ENCODE results near the gene UBE2L3. TPM values are rescaled to one million over a fixed set of nuclear protein-coding genes. Genes with fewer than 3 reads are reported as not detected.

UBE2L3 gene
- polyA plus RNA-seq, 1 of the 3 experiments (the other 2 are of a cell fraction) = 41.2 TPM

DNA sequence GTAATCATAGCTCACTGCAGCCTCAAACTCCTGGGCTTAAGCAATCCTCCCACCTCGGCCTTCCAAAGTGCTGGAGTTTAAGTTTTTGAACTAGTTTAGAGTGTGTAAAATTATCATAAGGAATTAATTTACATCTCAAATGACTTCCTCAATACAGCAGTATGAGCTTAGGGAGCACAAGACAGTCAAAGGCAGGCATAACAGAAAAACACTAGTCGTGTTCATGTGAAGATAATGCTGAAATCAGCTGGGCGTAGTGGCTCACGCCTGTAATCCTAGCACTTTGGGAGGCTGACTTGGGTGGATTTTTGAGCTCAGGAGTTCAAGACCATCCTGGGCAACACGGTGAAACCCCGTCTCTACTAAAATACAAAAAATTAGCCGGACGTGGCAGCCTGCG lies 36.5 kb downstream of the UBE2L3 start:
- DNase-seq = no peak
- ChIA-PET CTCF (interaction anchor here (0.9 to 1.7 kb wide), 6 partner anchors 10 to 37 kb away, joined by 3 to 4 read pairs (median 3); no protein-coding TSS in a partner anchor), POLR2A (no interaction called here)
- no peaks in the 10 kb centered on the region for H3K4me1 ChIP-seq (ENCODE audit: control insufficient read depth in 1 of 2, insufficient read depth in 2 of 2, low read depth in 1 of 2, low read length in 1 of 2)
- no peaks in the 10 kb centered on the region for H3F3A ChIP-seq (replicated peaks; ENCODE audit: insufficient read depth)
- TF ChIP-seq NFIC (IDR thresholded peaks at IDR 0.05; ENCODE audit: borderline replicate concordance) (no peak), FOXJ3 (CRISPR knock-in tag; IDR thresholded peaks at IDR 0.05) (no peak), GATA2 (CRISPR knock-in tag; IDR thresholded peaks at IDR 0.05) (no peak)
- TF ChIP-seq, protein P1, sequence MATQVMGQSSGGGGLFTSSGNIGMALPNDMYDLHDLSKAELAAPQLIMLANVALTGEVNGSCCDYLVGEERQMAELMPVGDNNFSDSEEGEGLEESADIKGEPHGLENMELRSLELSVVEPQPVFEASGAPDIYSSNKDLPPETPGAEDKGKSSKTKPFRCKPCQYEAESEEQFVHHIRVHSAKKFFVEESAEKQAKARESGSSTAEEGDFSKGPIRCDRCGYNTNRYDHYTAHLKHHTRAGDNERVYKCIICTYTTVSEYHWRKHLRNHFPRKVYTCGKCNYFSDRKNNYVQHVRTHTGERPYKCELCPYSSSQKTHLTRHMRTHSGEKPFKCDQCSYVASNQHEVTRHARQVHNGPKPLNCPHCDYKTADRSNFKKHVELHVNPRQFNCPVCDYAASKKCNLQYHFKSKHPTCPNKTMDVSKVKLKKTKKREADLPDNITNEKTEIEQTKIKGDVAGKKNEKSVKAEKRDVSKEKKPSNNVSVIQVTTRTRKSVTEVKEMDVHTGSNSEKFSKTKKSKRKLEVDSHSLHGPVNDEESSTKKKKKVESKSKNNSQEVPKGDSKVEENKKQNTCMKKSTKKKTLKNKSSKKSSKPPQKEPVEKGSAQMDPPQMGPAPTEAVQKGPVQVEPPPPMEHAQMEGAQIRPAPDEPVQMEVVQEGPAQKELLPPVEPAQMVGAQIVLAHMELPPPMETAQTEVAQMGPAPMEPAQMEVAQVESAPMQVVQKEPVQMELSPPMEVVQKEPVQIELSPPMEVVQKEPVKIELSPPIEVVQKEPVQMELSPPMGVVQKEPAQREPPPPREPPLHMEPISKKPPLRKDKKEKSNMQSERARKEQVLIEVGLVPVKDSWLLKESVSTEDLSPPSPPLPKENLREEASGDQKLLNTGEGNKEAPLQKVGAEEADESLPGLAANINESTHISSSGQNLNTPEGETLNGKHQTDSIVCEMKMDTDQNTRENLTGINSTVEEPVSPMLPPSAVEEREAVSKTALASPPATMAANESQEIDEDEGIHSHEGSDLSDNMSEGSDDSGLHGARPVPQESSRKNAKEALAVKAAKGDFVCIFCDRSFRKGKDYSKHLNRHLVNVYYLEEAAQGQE (IDR thresholded peaks at IDR 0.05; ENCODE audit: low read depth, low read length) = no peak
- TF ChIP-seq, protein P2, sequence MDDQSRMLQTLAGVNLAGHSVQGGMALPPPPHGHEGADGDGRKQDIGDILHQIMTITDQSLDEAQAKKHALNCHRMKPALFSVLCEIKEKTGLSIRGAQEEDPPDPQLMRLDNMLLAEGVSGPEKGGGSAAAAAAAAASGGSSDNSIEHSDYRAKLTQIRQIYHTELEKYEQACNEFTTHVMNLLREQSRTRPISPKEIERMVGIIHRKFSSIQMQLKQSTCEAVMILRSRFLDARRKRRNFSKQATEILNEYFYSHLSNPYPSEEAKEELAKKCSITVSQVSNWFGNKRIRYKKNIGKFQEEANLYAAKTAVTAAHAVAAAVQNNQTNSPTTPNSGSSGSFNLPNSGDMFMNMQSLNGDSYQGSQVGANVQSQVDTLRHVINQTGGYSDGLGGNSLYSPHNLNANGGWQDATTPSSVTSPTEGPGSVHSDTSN (IDR thresholded peaks at IDR 0.05) = no peak
- no peak overlapping the region for H3K27ac ChIP-seq (ENCODE audit: low read depth in 2 of 2, low read length in 1 of 2)
- H3K36me3 ChIP-seq (replicated peaks in 1 of 2; ENCODE audit: control insufficient read depth in 1 of 2, insufficient read depth in 2 of 2, low read length in 1 of 2) = no peaks in the 10 kb centered on the region
- H3K27me3 ChIP-seq (ENCODE audit: insufficient read depth) = no peaks in the 10 kb centered on the region
- H2AFZ ChIP-seq (ENCODE audit: low read depth) = no peak overlapping the region
- H3K9me2 ChIP-seq = no peaks in the 10 kb centered on the region
- no peak overlapping the region for H3K4me2 ChIP-seq
- 92% methylated on average over 9 of the region's 9 CpGs for WGBS (ENCODE audit: low lambda C conversion rate)
- H3K9ac ChIP-seq = no peak overlapping the region
- peaks cover 100% of the 10 kb centered on the region for H3K79me2 ChIP-seq (ENCODE audit: insufficient read depth)
- no peak overlapping the region for H3K4me3 ChIP-seq (ENCODE audit: low read depth in 2 of 2, low read length in 1 of 2)
- H3K9me3 ChIP-seq = no peaks in the 10 kb centered on the region
- H4K20me1 ChIP-seq (ENCODE audit: insufficient read depth) = peaks cover 95% of the 10 kb centered on the region

DNA sequence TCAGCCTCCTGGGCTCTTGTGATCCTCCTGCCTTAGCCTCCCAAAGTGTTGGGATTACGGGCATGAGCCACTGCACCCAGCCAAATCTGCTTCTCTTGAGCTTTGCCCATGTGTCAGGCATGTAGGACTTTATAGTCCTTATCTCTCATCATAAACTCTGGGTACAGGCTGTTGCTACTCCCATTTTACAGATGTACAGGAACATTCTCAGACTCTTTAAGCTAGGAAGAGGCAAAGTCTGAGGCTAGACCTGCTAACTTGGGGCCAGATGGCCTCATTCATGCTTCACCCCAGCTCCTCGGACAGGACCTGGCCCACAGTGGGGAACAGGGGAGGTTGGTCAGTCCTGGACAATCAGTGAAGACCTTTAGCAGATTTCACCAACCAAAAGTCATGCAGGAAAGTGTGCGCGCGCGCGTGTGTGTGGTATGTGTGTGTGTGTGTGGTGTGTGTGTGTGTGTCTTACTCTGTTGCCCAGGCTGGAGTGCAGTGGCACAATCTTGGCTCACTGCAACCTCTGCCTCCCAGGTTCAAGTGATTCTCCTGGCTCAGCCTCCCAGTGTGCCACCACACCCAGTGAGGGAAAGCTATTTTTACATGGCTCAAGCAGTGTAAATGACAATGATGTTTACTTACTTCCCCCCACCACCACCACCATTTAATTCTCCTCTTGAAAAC lies 38.5 kb downstream of the UBE2L3 start:
- H3K27ac ChIP-seq (ENCODE audit: low read depth in 2 of 2, low read length in 1 of 2) = no peak overlapping the region
- WGBS (ENCODE audit: low lambda C conversion rate) = 100% methylated on average over 6 of the region's 7 CpGs
- no peaks in the 10 kb centered on the region for H3K27me3 ChIP-seq (ENCODE audit: insufficient read depth)
- no peak overlapping the region for H3K4me2 ChIP-seq
- ChIA-PET CTCF (interaction anchor here (0.8 to 1.8 kb wide), 6 partner anchors 17 to 41 kb away, joined by 3 to 5 read pairs (median 4); partner anchors contain the start of gene YDJC), POLR2A (interaction anchor here (0.8 to 1.2 kb wide), 2 partner anchors 12 to 14 kb away, joined by 3 to 6 read pairs; no protein-coding TSS in a partner anchor)
- H3K79me2 ChIP-seq (ENCODE audit: insufficient read depth) = peaks cover 98% of the 10 kb centered on the region
- no peaks in the 10 kb centered on the region for H3K9me3 ChIP-seq
- H3F3A ChIP-seq (replicated peaks; ENCODE audit: insufficient read depth) = no peaks in the 10 kb centered on the region
- no peak overlapping the region for H2AFZ ChIP-seq (ENCODE audit: low read depth)
- H3K36me3 ChIP-seq (replicated peaks in 1 of 2; ENCODE audit: control insufficient read depth in 1 of 2, insufficient read depth in 2 of 2, low read length in 1 of 2) = peaks cover 0 to 2% of the 10 kb centered on the region in 2 experiments
- no peak for DNase-seq
- no peak overlapping the region for H3K4me3 ChIP-seq (ENCODE audit: low read depth in 2 of 2, low read length in 1 of 2)
- H4K20me1 ChIP-seq (ENCODE audit: insufficient read depth) = peaks cover 93% of the 10 kb centered on the region
- H3K4me1 ChIP-seq (ENCODE audit: control insufficient read depth in 1 of 2, insufficient read depth in 2 of 2, low read depth in 1 of 2, low read length in 1 of 2) = no peaks in the 10 kb centered on the region
- no peak overlapping the region for H3K9ac ChIP-seq
- H3K9me2 ChIP-seq = no peaks in the 10 kb centered on the region
- TF ChIP-seq EP300 (IDR thresholded peaks at IDR 0.05; ENCODE audit: borderline replicate concordance in 1 of 2, low read depth in 1 of 2, low read length in 1 of 2) (no peak), MXI1 (IDR thresholded peaks at IDR 0.05; ENCODE audit: low read depth, low read length) (no peak), POLR2AphosphoS5 (IDR thresholded peaks at IDR 0.05; ENCODE audit: low read depth, low read length) (no peak), RXRA (IDR thresholded peaks at IDR 0.05; ENCODE audit: borderline replicate concordance, low read depth) (no peak), RAD21 (IDR thresholded peaks at IDR 0.05; ENCODE audit: low read length) (no peak), MEF2A (IDR thresholded peaks at IDR 0.05; ENCODE audit: borderline replicate concordance, low read depth) (no peak), TAF1 (IDR thresholded peaks at IDR 0.05; ENCODE audit: borderline replicate concordance, low read depth, low read length) (no peak)
- TF ChIP-seq, protein P1 (IDR thresholded peaks at IDR 0.05; ENCODE audit: low read depth, low read length) = no peak
- TF ChIP-seq, protein P3, sequence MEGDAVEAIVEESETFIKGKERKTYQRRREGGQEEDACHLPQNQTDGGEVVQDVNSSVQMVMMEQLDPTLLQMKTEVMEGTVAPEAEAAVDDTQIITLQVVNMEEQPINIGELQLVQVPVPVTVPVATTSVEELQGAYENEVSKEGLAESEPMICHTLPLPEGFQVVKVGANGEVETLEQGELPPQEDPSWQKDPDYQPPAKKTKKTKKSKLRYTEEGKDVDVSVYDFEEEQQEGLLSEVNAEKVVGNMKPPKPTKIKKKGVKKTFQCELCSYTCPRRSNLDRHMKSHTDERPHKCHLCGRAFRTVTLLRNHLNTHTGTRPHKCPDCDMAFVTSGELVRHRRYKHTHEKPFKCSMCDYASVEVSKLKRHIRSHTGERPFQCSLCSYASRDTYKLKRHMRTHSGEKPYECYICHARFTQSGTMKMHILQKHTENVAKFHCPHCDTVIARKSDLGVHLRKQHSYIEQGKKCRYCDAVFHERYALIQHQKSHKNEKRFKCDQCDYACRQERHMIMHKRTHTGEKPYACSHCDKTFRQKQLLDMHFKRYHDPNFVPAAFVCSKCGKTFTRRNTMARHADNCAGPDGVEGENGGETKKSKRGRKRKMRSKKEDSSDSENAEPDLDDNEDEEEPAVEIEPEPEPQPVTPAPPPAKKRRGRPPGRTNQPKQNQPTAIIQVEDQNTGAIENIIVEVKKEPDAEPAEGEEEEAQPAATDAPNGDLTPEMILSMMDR (IDR thresholded peaks at IDR 0.05) = no peak
- TF ChIP-seq, protein P4, sequence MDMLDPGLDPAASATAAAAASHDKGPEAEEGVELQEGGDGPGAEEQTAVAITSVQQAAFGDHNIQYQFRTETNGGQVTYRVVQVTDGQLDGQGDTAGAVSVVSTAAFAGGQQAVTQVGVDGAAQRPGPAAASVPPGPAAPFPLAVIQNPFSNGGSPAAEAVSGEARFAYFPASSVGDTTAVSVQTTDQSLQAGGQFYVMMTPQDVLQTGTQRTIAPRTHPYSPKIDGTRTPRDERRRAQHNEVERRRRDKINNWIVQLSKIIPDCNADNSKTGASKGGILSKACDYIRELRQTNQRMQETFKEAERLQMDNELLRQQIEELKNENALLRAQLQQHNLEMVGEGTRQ (IDR thresholded peaks at IDR 0.05; ENCODE audit: borderline replicate concordance, low read depth, low read length) = no peak
